ENCODE measurements around the gene THAP5.

GRCh38 chr7:108537229-108537628 lies 32.3 kb downstream of the THAP5 start:
- no peak for TF ChIP-seq CTCF (conservative IDR thresholded peaks at IDR 0.05 in 1 of 2, IDR thresholded peaks at IDR 0.05 in 1 of 2; ENCODE audit: extremely low read depth in 1 of 2, insufficient read depth in 1 of 2, low read depth in 1 of 2, low read length in 2 of 2)
- TF ChIP-seq EZH2 (IDR thresholded peaks at IDR 0.05; ENCODE audit: borderline replicate concordance, low read length) = no peak

Data from mammary epithelial cell (primary cell).